SK-N-SH (cell line): Measurements from ENCODE around the gene ZNF628.

Experiments
- EP300 ChIP-seq, 2 experiments: IDR thresholded peaks; 2 replicates each; pipeline versions ENCODE4 v1.4.0 to v1.6.1; 2012; ENCODE audit warnings: borderline replicate concordance in 1 of 2, low read depth in 1 of 2, low read length in 1 of 2
- POLR2AphosphoS5 ChIP-seq: IDR thresholded peaks from 2 replicates; pipeline ENCODE4 v1.6.1; 2012; ENCODE audit warnings: low read depth, low read length

- TF ChIP-seq POLR2AphosphoS5 (no peak), EP300 (IDR thresholded peaks at IDR 0.05; ENCODE audit: borderline replicate concordance in 1 of 2, low read depth in 1 of 2, low read length in 1 of 2) (no peak)
These were observed 39.0 kb upstream of the ZNF628 start for GRCh38 chr19:55437410-55437809.
